IPS-NIHi7 (cell line): ENCODE results near the gene SIX3.

Experiments
- DNase-seq: peaks from one replicate; pipeline ENCODE4 v3.0.0; 2012; ENCODE audit warnings: mixed read lengths; ENCODE audit errors: extremely low spot score

Gene SIX3

DNA sequence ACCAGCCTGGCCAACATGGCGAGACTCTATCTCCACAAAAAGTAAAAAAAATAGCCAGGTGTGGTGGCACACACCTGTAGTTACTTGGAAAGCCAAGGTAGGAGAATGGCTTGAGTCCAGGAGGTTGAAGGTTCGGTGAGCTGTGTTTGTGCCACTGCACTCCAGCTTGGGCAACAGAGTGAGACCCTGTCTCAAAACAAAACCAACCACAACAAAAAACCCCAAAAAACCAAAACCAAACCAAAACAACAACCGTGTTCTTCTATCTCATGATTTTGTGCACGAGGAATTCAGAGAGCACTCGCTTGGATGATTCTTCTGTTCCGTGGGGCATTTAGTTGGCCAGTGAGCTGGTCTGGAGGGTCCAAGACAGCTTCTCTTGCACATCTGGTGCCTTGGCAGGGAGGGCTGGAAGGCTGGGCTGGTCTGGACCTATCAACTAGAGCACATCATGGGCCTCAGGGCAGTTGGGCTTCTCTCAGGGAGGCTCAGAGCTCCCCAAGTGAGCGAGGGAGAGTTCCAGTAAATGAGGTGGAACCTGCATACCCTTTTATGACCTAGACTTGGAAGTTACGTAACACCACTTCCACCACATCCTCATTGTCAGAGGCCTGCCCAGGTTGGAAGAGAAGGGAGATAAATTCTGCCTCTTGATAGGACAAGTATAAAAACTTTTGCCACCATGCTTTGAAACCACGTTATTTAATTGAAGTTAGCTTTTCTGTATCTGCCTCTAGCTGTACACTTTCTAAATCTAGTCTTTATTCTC is 42.5 kb downstream of the SIX3 start:
- DNase-seq: no peak

DNA sequence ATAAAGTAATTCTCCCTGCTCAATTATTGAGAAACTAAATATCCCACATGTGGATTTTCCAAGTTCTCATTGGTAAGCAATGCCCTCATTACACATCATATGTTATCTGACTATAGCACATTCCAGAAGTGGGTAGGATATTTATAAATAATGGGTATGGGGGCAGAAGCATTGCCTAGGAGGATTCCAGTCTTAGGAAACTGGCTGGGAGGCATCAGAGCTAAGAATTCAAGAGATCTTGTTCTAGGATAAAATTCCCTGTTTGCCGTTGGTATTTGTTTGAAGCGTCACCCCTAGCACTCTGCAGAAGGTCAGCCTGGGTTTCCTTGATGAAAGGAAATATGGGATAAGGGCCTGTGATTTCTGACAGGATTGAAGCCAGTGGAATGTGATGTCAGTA is 47.7 kb downstream of the SIX3 start:
- no peak for DNase-seq

DNA sequence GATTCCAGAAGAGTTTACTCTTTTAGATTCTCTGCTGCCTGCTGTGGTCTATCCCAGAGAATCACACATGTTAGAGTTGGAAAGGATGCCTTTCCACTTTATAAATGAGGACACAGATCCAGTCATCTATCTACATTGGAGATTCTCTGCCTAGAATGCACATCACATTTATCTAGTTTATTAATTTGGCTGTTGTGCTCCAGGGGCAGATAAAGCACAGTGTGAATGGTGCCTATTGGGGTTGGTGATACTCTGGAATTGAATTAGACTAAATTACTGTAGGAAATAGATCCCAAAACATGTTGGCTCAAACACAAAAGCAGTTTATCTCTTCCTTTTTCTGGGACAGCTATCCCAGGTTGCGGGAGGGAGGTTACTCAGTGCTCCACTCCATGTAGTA is 52.9 kb downstream of the SIX3 start:
- DNase-seq: no peak
